K562 (cell line): ENCODE data around the gene ZNF213. TPM values are rescaled to one million over a fixed set of nuclear protein-coding genes. Genes with fewer than 3 reads are reported as not detected.
A peak's percentile ranks its signal among the peaks of the same experiment; 100 is the strongest.

Experiments
- ATAC-seq: fragments of 200-7000 bp; cut with Tn5 transposase; 3 replicates; pipeline ENCODE4 v1.9.1; 2020; ENCODE audit warnings: moderate library complexity
- BruUV-seq: library from RNA; stranded (reverse); fragments of 400-500 nt; replicated peaks from 2 replicates; lab custom pipeline; 2021; lab: Mats Ljungman, UMichigan
- CTCF ChIA-PET: fragments of 300-600 bp; formaldehyde crosslinking; extraction: SDS; loops from one replicate; lab custom pipeline; 2021; ENCODE audit warnings: low intra/inter-chr PET ratio; lab: Yijun Ruan, JAX
- POLR2A ChIA-PET: fragments of 300-600, 350-650 bp; sonication (Branson Sonifier 250); formaldehyde crosslinking; extraction: SDS; loops from one replicate; lab custom pipeline; 2021; ENCODE audit warnings: antibody characterized with exemption, inconsistent platforms; lab: Yijun Ruan, JAX
- DNase-seq, 4 experiments: peaks; one replicate each; pipeline versions ENCODE4 v3.0.0 to v3.0.0-alpha.2; 2011 to 2018; ENCODE audit warnings: low spot score in 3 of 4, mixed read lengths in 3 of 4; ENCODE audit errors: extremely low read depth in 1 of 4
- FAIRE-seq: peaks from 2 replicates; lab custom pipeline; 2011; peaks lifted over from hg19 to GRCh38; lab: Jason Lieb, UNC
- H2AFZ ChIP-seq: 2 replicates; pipeline ENCODE4 v1.6.0; 2011; ENCODE audit warnings: low read depth, low read length, control low read depth, inconsistent platforms
- H3K27ac ChIP-seq: fragments of 200-600 bp; 3 replicates; pipeline ENCODE4 v1.8.0; 2011; ENCODE audit warnings: low read depth, mild to moderate bottlenecking, control low read depth, inconsistent platforms, low read length, moderate library complexity, mixed read lengths; ENCODE audit errors: extremely low read depth
- H3K27me3 ChIP-seq, 2 experiments: fragments of 300-600 bp in 1 of 2; 2 replicates in 1 of 2; 3 replicates in 1 of 2; pipeline versions ENCODE4 v1.6.0 to v1.8.0; 2011; ENCODE audit warnings: inconsistent platforms in 2 of 2, low read length in 2 of 2, mild to moderate bottlenecking in 1 of 2, mixed read lengths in 1 of 2, moderate library complexity in 1 of 2; ENCODE audit not compliant: control insufficient read depth in 2 of 2, insufficient read depth in 2 of 2
- H3K36me3 ChIP-seq: fragments of 300-600 bp; 3 replicates; pipeline ENCODE4 v1.8.0; 2011; ENCODE audit warnings: mild to moderate bottlenecking, low read length, inconsistent platforms; ENCODE audit not compliant: control insufficient read depth, insufficient read depth
- H3K4me1 ChIP-seq, 2 experiments: fragments of 200-600 bp in 1 of 2; replicated peaks in 1 of 2; 2 replicates in 1 of 2; 3 replicates in 1 of 2; pipeline versions ENCODE4 v1.5.1 to v1.8.0; 2011; ENCODE audit warnings: inconsistent platforms in 2 of 2, low read length in 2 of 2, mild to moderate bottlenecking in 1 of 2, mixed read lengths in 1 of 2, moderate library complexity in 1 of 2; ENCODE audit not compliant: control insufficient read depth in 2 of 2, insufficient read depth in 2 of 2
- H3K4me2 ChIP-seq: 2 replicates; pipeline ENCODE4 v1.6.1; 2011; ENCODE audit warnings: low read length, control low read depth, inconsistent platforms, mixed read lengths; ENCODE audit not compliant: insufficient read depth
- H3K4me3 ChIP-seq: fragments of 200-600 bp; sonication (generic), shearing (Covaris generic); 2 replicates; pipeline ENCODE4 v1.5.1; 2016; ENCODE audit warnings: control low read depth, inconsistent platforms
- H3K79me2 ChIP-seq: fragments of 200-600 bp; 3 replicates; pipeline ENCODE4 v1.8.0; 2011; ENCODE audit warnings: low read length, inconsistent platforms; ENCODE audit not compliant: control insufficient read depth, insufficient read depth
- H3K9ac ChIP-seq, 2 experiments: 2 replicates each; pipeline versions ENCODE4 v1.6.0 to v1.6.1; 2011; ENCODE audit warnings: low read depth in 2 of 2, low read length in 2 of 2, control low read depth in 1 of 2, inconsistent platforms in 1 of 2, mild to moderate bottlenecking in 1 of 2, mixed read lengths in 1 of 2; ENCODE audit not compliant: insufficient read depth in 1 of 2
- H3K9me1 ChIP-seq: one replicate; pipeline ENCODE4 v1.6.0; 2011; ENCODE audit warnings: inconsistent platforms, mild to moderate bottlenecking, low read length, moderate library complexity; ENCODE audit not compliant: control insufficient read depth, insufficient read depth
- H3K9me3 ChIP-seq: replicated peaks from 2 replicates; pipeline ENCODE4 v1.5.1; 2011; ENCODE audit warnings: low read depth, low read length, inconsistent platforms; ENCODE audit not compliant: control insufficient read depth, insufficient read depth
- H4K20me1 ChIP-seq: replicated peaks from 2 replicates; pipeline ENCODE4 v1.6.1; 2011; ENCODE audit warnings: low read length, inconsistent platforms, mixed read lengths; ENCODE audit not compliant: control insufficient read depth, insufficient read depth
- C11orf30 ChIP-seq: fragments of 450-650 bp; IDR thresholded peaks from 2 replicates; pipeline ENCODE4 v1.6.1; 2016; ENCODE audit warnings: low read depth, mild to moderate bottlenecking
- CUX1 ChIP-seq: fragments of 200-800 bp; sonication (Bioruptor generic); IDR thresholded peaks from 2 replicates; pipeline ENCODE4 v1.6.1; 2016; ENCODE audit warnings: missing genetic modification characterization, missing compliant biosample characterization
- ETS1 ChIP-seq: conservative IDR thresholded peaks from 2 replicates; pipeline ENCODE4 v1.6.1; 2011; ENCODE audit warnings: low read depth, mild to moderate bottlenecking, low read length; ENCODE audit not compliant: control insufficient read depth
- HDAC6 ChIP-seq: IDR thresholded peaks from 2 replicates; pipeline ENCODE4 v1.6.1; 2012; ENCODE audit warnings: low read depth, mild to moderate bottlenecking, control low read depth, inconsistent platforms, low read length, moderate library complexity
- KDM2B ChIP-seq: fragments of 250-450 bp; sonication (Bioruptor Pico); IDR thresholded peaks from 2 replicates; pipeline ENCODE4 v1.8.0; 2021; ENCODE audit warnings: mild to moderate bottlenecking, moderate library complexity
- NR1H2 ChIP-seq: sonication (generic); formaldehyde crosslinking; IDR thresholded peaks from 2 replicates; pipeline ENCODE4 v1.4.0; 2020; ENCODE audit warnings: mild to moderate bottlenecking, missing genetic modification reagents
- SIN3A ChIP-seq, 2 experiments: fragments of 150-350 bp in 1 of 2; IDR thresholded peaks; 2 replicates each; pipeline ENCODE4 v1.6.1; 2011 to 2016; ENCODE audit warnings: borderline replicate concordance in 2 of 2, low read depth in 2 of 2, low read length in 2 of 2, mild to moderate bottlenecking in 2 of 2, moderate library complexity in 2 of 2; ENCODE audit not compliant: control insufficient read depth in 1 of 2
- SRSF9 ChIP-seq: fragments of 200-400 bp; formaldehyde crosslinking; IDR thresholded peaks from 2 replicates; pipeline ENCODE4 v1.6.1; 2017; ENCODE audit warnings: low read depth, low read length, borderline replicate concordance
- ZNF143 ChIP-seq: sonication (generic); formaldehyde crosslinking; IDR thresholded peaks from 2 replicates; pipeline ENCODE4 v1.9.0; 2022; ENCODE audit warnings: mild to moderate bottlenecking, missing genetic modification reagents
- ZNF445 ChIP-seq: fragments of 250-450 bp; sonication (Bioruptor Pico); IDR thresholded peaks from 2 replicates; pipeline ENCODE4 v1.4.0; 2020; ENCODE audit warnings: low read depth, mild to moderate bottlenecking, moderate library complexity
- WGBS: fragments of 100-300 bp; shearing (Covaris generic); methylation state at CpG from one replicate; pipeline ENCODE4 v1.1.6; 2016; ENCODE audit warnings: low coverage, mixed read lengths; ENCODE audit not compliant: insufficient coverage; ENCODE audit errors: missing lambda C conversion rate; 5-methylcytosine and 5-hydroxymethylcytosine counted together
- in situ Hi-C: fragments of 300-500 bp; cut with MboI; formaldehyde crosslinking; loops from 4 replicates; pipeline ENCODE4 v1.15.0; 2018; ENCODE audit warnings: inconsistent platforms, mixed read lengths
- intact Hi-C: fragments of 100-400 bp; cut with micrococcal nuclease; formaldehyde crosslinking; loops from 2 replicates; pipeline ENCODE4 v1.14.2; 2022
- polyA plus RNA-seq, 8 experiments: library from polyadenylated mRNA; depleted of rRNA in 4 of 8; stranded (reverse) in 5 of 8; unstranded in 3 of 8; fragments of >200 nt; fragmentation: Nextera tagmentation in 2 of 8; fragmentation: Illumina TruSeq in 1 of 8; extraction: Ambion mirVana in 2 of 8; extraction: Trizol in 1 of 8; gene quantifications; 2 replicates each; pipeline versions ENCODE4 v1.2.1 to v1.2.3, GENCODE V29; 2011 to 2014; ENCODE audit warnings: inconsistent platforms in 1 of 8, missing spikeins in 1 of 8
- total RNA-seq, 7 experiments: library from RNA; depleted of rRNA in 6 of 7; stranded (reverse); fragments of >200 nt in 6 of 7; fragmentation: Illumina TruSeq in 2 of 7; extraction: Trizol in 2 of 7; gene quantifications; 2 replicates each; pipeline versions ENCODE4 v1.2.1 to v1.2.3, GENCODE V29; 2011 to 2021; ENCODE audit warnings: low replicate concordance in 1 of 7
- TF ChIP-seq, protein P1 (sequence below): IDR thresholded peaks from 2 replicates; pipeline ENCODE4 v1.6.1; 2016; ENCODE audit warnings: missing genetic modification characterization, missing compliant biosample characterization
- TF ChIP-seq, protein P2 (sequence below): fragments of 450-650 bp; IDR thresholded peaks from 2 replicates; pipeline ENCODE4 v1.6.1; 2016; ENCODE audit warnings: antibody characterized with exemption

ZNF213 gene
- total and polyA plus RNA-seq, 9 of the 15 experiments (the other 6 are each of a cell fraction or from before 2014, with no cell fraction given), result 0.49 to 10.0 (median 1.8) TPM

DNA sequence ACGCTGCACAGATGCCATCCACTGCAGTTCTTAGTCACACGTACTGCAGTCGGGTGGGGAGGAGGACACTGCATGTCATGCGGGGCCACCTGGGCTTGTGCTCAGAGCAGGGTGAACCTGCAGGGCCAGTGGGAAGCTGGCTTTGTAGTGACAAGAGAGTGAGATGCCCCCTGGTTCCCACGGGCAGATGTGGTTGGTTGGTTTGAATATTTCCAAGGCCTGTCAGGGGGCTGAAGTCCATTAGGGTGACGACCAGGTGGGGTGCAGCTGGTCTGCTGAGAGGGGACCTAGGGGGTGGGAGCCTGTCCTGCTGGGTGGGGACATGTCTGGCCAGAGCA, 14.3 kb downstream of the ZNF213 start:
- BruUV-seq, result no TSS peak
- ChIA-PET CTCF (interaction anchor here (0.6 kb wide), 1 partner anchor 90 kb away, joined by 4 read pairs; no protein-coding TSS in a partner anchor), POLR2A (interaction anchor here (0.6 to 2.6 kb wide), 10 partner anchors 9 to 724 kb away, joined by 3 to 32 read pairs (median 6); partner anchors contain the start of gene ZNF213)
- Histone ChIP-seq H3K9me3 (no peaks in the 10 kb centered on the region), H3K4me2 (peak overlapping the region; percentile 99; the same call in 1 of the 2 replicates), H3K4me3 (peak overlapping the region; percentile 53; the same call in 1 of the 2 replicates), H4K20me1 (peaks cover 4% of the 10 kb centered on the region; the same call in 1 of the 2 replicates), H3K4me1 (peaks cover 0 to 54% of the 10 kb centered on the region in 2 experiments; a peak in 2 of 5 replicates), H3K27me3 (no peaks in the 10 kb centered on the region), H3K79me2 (no peaks in the 10 kb centered on the region), H2AFZ (peak overlapping the region; percentile 76), H3K36me3 (no peaks in the 10 kb centered on the region), H3K9me1 (no peaks in the 10 kb centered on the region), H3K9ac (peak overlapping the region; percentile 78 to 92; a peak in 3 of 4 replicates), H3K27ac (peak overlapping the region; percentile 86; the same call in 1 of the 3 replicates)
- no peak for ATAC-seq
- 74% methylated on average over 6 of the region's 6 CpGs for WGBS
- in situ Hi-C loops (no loop called here), intact Hi-C loops (no loop called here)
- no peak for FAIRE-seq
- no peak for DNase-seq
- no peak for TF ChIP-seq CUX1 (CRISPR knock-in tag)
- TF ChIP-seq, protein P1, sequence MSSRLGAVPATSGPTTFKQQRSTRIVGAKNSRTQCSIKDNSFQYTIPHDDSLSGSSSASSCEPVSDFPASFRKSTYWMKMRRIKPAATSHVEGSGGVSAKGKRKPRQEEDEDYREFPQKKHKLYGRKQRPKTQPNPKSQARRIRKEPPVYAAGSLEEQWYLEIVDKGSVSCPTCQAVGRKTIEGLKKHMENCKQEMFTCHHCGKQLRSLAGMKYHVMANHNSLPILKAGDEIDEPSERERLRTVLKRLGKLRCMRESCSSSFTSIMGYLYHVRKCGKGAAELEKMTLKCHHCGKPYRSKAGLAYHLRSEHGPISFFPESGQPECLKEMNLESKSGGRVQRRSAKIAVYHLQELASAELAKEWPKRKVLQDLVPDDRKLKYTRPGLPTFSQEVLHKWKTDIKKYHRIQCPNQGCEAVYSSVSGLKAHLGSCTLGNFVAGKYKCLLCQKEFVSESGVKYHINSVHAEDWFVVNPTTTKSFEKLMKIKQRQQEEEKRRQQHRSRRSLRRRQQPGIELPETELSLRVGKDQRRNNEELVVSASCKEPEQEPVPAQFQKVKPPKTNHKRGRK (tag), result no peak
- no peak for TF ChIP-seq ZNF445 (CRISPR knock-in tag)
- TF ChIP-seq C11orf30, result no peak
- TF ChIP-seq, protein P2, sequence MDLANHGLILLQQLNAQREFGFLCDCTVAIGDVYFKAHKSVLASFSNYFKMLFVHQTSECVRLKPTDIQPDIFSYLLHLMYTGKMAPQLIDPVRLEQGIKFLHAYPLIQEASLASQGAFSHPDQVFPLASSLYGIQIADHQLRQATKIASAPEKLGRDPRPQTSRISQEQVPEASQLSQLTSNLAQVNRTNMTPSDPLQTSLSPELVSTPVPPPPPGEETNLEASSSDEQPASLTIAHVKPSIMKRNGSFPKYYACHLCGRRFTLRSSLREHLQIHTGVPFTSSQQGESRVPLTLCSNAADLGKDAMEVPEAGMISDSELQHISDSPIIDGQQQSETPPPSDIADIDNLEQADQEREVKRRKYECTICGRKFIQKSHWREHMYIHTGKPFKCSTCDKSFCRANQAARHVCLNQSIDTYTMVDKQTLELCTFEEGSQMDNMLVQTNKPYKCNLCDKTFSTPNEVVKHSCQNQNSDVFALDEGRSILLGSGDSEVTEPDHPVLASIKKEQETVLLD, result no peak
- no peak for TF ChIP-seq HDAC6
- TF ChIP-seq SRSF9, result no peak
- no peak for TF ChIP-seq KDM2B (CRISPR knock-in tag)
- TF ChIP-seq NR1H2 (CRISPR knock-in tag), result no peak
- peak; percentile 7; the same call in 1 of the 2 replicates for TF ChIP-seq ZNF143 (CRISPR knock-in tag)
- no peak for TF ChIP-seq ETS1
- TF ChIP-seq SIN3A (IDR thresholded peaks at IDR 0.05; ENCODE audit: borderline replicate concordance in 2 of 2, control insufficient read depth in 1 of 2, low read depth in 2 of 2, low read length in 2 of 2), result no peak
